Limb (tissue), 2 donors: ENCODE data around the gene APOBEC3B.
"Not testable (repeated sequence)": the region's sequence is repeated elsewhere in the genome, so short reads cannot be mapped to it uniquely, and the experiment has no call there.

ENCODE experiments used
- DNase-seq, 2 donors: peaks; one replicate each; pipeline ENCODE4 v3.0.0-alpha.2; 2016; ENCODE audit errors: extremely low spot score in 2 of 2

APOBEC3B gene

GRCh38 chr22:38966380-38966702, 15.8 kb upstream of the APOBEC3B start:
- no peak for DNase-seq

GRCh38 chr22:38966942-38967341, 15.2 kb upstream of the APOBEC3B start:
- DNase-seq, result no peak

- DNase-seq, result no peak
These were observed 14.4 kb upstream of the APOBEC3B start for GRCh38 chr22:38967451-38968450.

- no peak for DNase-seq
These were observed 13.3 kb upstream of the APOBEC3B start for GRCh38 chr22:38968801-38969200.

- no peak for DNase-seq
These were observed 11.6 kb upstream of the APOBEC3B start for GRCh38 chr22:38970551-38970950.

- DNase-seq, result no peak
These were observed 10.9 kb upstream of the APOBEC3B start for GRCh38 chr22:38971202-38971601.

- no peak for DNase-seq
These were observed 10.4 kb upstream of the APOBEC3B start for GRCh38 chr22:38971791-38972190.

GRCh38 chr22:38972558-38972957, 9.6 kb upstream of the APOBEC3B start:
- DNase-seq, result no peak

- DNase-seq, result no peak
These were observed 8.6 kb upstream of the APOBEC3B start for GRCh38 chr22:38973289-38974169.

GRCh38 chr22:38974170-38974825, 7.8 kb upstream of the APOBEC3B start:
- no peak for DNase-seq

- no peak for DNase-seq
These were observed 7.3 kb upstream of the APOBEC3B start for GRCh38 chr22:38974826-38975175.

GRCh38 chr22:38977289-38977688, 4.9 kb upstream of the APOBEC3B start:
- not testable (repeated sequence) for DNase-seq

- not testable (repeated sequence) for DNase-seq
These were observed 1.6 kb upstream of the APOBEC3B start for GRCh38 chr22:38980587-38980986.

- peak; percentile 55 to 71 for DNase-seq
These were observed 849 bp upstream of the APOBEC3B start for GRCh38 chr22:38981005-38981991.

GRCh38 chr22:38984224-38984623, 2.1 kb downstream of the APOBEC3B start:
- DNase-seq, result no peak

GRCh38 chr22:38984784-38985757, 2.9 kb downstream of the APOBEC3B start:
- DNase-seq, result not testable (repeated sequence)

GRCh38 chr22:38986629-38987028, 4.5 kb downstream of the APOBEC3B start:
- no peak for DNase-seq

GRCh38 chr22:38987171-38987895, 5.2 kb downstream of the APOBEC3B start:
- DNase-seq, result no peak

GRCh38 chr22:38989466-38989865, 7.3 kb downstream of the APOBEC3B start:
- no peak for DNase-seq
